ENCODE results near the gene RSRC1.
A peak's percentile ranks its signal among the peaks of the same experiment; 100 is the strongest.
"Not testable (repeated sequence)": the region's sequence is repeated elsewhere in the genome, so short reads cannot be mapped to it uniquely, and the experiment has no call there.

The RSRC1 gene

DNA sequence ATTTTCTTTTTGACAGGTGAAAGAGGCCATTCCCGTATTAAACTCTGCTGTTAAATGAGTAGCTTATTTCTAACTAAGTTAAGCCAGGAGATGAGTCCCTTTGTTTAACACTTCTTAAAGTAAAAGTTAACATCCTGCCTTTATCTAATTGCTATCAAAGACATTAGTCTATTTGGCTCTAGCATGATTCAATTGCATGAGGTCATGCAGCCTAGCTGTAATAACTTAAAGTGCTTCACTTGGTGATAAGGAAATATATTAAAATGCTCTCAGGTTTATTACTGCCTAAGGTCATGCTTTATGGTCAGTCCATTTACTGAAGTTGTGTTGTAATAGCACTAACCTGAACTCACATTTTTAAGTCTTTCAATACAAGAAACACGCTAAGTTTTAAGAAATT lies 378.8 kb downstream of the RSRC1 start:
- H3K4me3 ChIP-seq = no peak overlapping the region

DNA sequence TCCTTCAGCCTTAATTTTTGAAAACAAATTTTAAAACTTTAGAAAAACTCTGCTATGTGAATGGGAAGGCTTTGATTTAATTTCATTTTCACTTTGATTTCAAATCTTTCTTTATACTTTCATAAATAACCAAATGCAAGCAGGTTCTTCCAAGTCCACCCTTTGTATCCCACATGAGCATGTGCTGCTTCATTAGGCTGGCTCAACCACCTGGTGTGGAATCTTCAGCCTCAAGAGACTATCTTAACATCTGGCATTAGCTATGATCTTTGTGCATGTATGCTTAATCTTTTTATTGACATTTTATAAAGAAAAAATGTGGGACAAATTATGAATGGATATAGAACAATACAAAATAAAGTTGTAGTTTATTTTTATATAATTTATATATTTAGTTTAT lies 379.3 kb downstream of the RSRC1 start:
- Histone ChIP-seq H3K4me3 (no peak overlapping the region), H3K27ac (no peak overlapping the region)

More for the DNA sequence above, 378.8 kb downstream of the RSRC1 start:
- H3K27ac ChIP-seq = no peak overlapping the region

GRCh38 chr3:158491968-158492367 lies 382.1 kb downstream of the RSRC1 start:
- Histone ChIP-seq H3K4me3 (no peak overlapping the region), H3K27ac (no peak overlapping the region)

DNA sequence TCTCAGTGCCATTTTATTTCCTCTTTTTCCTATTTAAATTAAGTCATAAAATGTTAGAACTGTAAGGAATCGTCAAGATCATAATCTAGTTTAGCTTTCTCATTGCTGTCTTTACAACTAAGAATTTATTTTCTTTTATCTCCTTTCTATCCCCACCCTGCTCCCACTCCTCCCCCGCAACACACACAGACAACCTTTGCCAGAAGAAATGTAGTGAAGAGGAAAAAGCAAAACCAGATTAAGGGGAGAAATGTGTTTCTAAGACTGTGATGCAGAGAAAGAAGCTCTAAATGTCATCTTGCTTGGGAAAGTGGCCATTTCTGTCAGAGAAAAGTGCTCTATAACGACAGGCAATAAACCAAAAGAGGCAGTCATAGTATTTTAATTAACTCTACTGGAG lies 382.8 kb downstream of the RSRC1 start:
- no peak overlapping the region for H3K27ac ChIP-seq

DNA sequence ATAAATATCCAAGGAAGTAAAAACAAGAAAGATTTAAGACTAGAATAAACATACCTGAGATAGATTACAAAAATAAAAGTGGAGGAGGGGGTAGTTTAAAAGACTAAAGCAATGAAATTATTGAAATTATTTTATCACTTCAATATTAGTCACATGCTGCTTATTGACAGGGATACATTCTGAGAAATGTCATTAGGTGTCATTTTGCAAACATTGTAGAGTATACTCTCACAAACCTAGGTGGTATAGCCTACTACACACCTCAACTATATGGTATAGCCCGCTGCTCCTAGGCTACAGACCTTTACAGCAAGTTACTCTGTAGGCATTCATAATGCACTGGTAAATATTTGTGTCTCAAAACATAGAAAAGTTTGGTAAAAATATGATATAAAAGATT lies 384.0 kb downstream of the RSRC1 start:
- H3K27ac ChIP-seq = no peak overlapping the region

More for the DNA sequence above, 382.8 kb downstream of the RSRC1 start:
- H3K4me3 ChIP-seq = no peak overlapping the region

DNA sequence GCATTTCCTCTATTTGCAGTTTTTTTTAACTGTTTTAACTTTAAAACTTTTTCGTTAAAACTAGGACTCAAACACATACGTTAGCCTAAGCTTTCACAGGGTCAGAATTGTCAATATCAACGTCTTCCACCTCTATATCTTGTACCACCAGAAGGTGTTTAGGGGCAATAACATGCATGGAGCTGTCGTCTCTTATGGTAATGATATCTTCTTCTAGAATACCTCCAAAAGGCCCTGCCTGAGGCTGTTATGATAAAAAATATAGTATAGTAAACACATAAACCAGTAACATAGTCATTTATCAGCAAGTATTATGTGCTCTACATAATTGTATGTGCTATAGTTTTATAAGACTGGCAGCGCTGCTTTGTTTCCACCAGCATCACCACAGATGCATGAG lies 384.8 kb downstream of the RSRC1 start:
- H3K4me3 ChIP-seq = no peak overlapping the region

More for the DNA sequence above, 384.0 kb downstream of the RSRC1 start:
- no peak overlapping the region for H3K4me3 ChIP-seq

DNA sequence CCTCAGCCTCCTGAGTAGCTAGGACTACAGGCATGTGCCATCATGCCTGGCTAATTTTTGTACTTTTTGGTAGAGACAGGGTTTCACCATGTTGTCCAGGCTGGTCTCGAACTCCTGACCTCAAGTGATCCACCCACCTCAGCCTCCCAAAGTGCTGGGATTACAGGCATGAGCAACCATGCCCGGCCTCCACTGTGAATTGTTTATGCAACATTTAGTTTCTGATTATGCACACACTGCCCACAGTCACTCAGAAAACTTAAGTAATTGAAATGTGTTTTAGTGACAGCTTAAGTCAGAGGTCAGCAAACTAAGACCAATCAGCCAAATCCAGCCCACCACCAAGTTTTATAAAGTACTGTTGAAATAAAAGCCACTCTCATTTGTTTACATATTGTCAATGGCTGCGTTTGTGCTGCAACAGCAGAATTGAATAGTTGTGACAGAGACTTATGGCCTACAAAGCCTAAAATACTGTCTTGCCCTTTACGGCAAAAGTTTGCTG lies 385.6 kb downstream of the RSRC1 start:
- H3K27ac ChIP-seq, H3K4me3 ChIP-seq: not testable (repeated sequence)

More for the DNA sequence above, 384.8 kb downstream of the RSRC1 start:
- H3K27ac ChIP-seq = no peak overlapping the region

DNA sequence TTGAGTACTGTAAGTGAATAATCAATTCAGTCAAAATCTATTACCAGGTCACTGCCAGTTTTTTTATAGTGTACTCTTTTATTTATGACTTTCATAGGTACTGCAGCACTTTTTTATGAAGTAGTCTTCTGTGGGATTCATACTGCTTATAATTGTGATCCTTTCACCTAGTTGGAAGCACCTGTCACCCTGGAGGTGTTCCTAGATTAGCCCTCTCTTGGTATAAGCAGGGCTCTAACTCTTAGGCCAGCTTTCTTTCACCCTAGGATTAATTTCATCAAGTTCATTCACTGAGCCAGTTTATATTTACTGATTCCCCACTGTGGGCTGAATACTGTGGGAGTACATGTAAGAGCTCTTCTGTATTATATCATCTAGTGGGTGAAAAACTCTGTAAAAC lies 395.2 kb downstream of the RSRC1 start:
- no peak overlapping the region for H3K4me3 ChIP-seq
- no peak overlapping the region for H3K27ac ChIP-seq

GRCh38 chr3:158506456-158506855 lies 396.6 kb downstream of the RSRC1 start:
- no peak overlapping the region for H3K4me3 ChIP-seq
- no peak overlapping the region for H3K27ac ChIP-seq

DNA sequence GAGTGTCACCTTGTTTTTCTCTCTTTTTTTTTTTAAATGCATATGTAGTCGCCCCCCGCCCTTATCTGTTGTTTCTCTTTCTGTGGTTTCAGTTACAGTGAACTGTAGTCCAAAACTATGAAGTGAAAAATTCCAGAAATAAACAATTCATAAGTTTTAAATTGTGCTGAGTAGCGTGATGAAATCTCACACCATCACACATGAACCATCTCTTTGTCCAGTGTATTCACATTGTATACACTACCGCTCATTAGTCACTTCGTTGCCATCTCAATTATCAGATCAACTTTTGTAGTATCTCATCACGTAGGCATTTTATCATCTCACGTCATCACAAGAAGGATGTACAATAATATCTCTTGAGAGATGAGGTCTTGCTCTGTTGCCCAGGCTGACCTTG lies 398.6 kb downstream of the RSRC1 start:
- Histone ChIP-seq H3K4me3 (no peak overlapping the region), H3K27ac (no peak overlapping the region)

DNA sequence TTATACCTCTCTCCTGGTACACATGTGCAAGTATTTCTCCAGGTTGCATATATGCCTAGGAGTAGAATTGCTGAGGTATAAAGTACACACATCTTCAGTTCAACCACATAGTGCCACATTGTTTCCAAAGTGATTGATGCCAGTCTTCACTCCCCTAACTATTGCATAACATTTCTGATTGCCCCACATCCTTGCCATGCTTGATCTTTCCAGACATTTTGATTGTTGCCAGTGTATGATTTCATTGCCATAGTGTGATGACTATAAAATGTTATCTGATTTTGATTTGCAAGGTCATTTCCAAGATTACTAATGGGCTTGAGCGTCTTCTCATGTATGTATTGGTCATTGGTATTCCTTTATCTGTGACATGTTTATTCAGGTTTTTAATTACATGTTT lies 400.0 kb downstream of the RSRC1 start:
- no peak overlapping the region for H3K27ac ChIP-seq

DNA sequence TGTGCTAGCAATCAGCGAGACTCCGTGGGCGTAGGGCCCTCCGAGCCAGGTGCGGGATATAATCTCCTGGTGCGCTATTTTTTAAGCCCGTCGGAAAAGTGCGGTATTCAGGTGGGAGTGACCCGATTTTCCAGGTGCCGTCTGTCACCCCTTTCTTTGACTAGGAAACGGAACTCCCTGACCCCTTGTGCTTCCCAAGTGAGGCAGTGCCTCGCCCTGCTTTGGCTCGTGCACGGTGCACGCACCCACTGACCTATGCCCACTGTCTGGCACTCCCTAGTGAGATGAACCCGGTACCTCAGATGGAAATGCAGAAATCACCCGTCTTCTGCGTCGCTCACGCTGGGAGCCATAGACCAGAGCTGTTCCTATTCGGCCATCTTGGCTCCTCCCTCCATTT lies 406.8 kb downstream of the RSRC1 start:
- not testable (repeated sequence) for H3K27ac ChIP-seq, H3K4me3 ChIP-seq

More for the DNA sequence above, 400.0 kb downstream of the RSRC1 start:
- H3K4me3 ChIP-seq = no peak overlapping the region

GRCh38 chr3:158519776-158520175 lies 409.9 kb downstream of the RSRC1 start:
- no peak overlapping the region for H3K4me3 ChIP-seq
- peak overlapping the region in 4 of 21 experiments; percentile 24 to 63 (median 34) for H3K27ac ChIP-seq

DNA sequence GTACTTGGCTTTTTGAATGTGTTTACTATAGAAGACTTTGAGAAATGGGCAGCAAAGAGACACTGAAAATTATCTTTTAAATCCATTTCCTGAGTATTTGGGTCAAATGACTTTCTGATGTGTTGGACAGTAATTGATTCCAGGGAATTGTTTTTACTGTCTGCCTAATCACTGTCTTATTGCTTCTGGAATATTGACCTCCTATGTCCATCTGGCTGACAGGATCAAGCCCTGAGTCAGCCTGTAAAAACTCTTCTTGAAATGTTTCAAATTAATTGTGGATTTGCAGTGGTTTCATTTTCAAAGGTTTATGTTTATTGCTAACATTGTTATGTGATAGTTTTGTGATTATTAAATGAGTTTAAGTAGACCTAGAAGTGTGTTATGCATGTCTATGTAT lies 410.5 kb downstream of the RSRC1 start:
- no peak overlapping the region for H3K4me3 ChIP-seq
- H3K27ac ChIP-seq = peak overlapping the region in 2 of 21 experiments; percentile 24 to 30

DNA sequence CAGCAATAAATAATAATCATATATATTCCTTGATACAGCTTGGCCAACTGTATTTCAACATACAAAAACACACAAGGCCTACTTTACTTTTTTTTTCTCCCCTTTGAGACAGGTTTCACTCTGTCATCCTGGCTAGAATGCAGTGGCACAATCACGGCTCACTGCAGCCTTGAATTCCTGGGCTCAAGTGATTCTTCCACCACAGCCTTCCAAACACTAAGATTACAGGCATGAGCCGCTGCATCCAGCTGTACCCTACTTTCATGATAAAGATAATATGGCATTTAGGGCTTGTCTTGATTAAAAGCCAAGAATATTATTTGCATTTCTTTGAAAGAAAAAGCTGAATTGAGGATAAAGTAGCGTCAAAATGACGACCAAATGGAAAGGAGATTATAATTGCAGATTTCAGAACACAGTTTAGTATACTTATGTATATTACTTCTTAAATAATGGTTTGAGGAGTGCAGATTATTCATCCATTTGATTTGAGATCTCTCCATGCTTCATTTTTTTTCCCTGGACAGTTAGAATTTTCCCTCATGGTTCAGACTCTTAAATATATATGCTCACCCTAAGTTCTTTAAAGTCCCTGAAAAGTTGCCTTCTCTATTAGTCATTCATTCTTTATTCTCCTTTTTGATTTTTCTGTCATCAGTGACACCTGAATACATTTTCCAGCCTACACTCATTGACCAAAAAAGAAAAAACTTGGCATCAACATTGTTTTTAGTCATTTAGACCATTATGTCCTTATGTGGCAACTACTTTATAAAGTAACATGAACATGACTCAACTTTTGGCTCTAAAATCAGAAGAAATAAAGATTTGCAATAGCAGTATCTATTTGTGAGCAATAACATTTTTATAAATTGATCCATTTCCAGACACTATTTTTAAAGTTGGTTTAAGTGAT lies 412.6 kb downstream of the RSRC1 start:
- Histone ChIP-seq H3K27ac (no peak overlapping the region), H3K4me3 (no peak overlapping the region)

DNA sequence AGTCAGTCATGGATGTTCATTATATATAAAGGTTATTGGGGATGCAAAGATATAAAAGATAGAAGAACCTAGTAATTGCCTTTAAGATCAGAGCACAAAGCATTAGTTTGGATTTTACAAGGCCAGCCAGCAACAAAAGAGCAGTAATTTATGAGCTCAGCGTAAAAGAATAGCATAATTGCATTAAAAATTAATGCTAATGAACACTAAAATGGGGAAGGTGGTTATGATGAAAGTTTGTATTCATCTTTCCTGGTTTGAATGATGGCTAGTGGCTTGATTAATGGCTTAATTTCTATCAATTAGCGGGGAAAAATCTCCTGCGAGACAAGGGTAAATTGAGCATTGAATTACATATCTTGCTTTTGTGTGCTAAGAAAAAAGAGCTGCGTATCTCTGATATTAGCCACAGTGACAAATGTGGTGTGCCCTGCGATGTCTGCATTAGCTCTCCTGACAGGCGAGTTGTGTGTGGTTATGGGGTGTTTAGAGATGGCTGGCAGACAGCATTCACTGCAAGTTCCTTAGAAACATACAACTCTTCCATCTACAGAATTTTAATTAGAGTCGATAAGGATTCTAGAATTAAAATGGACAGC lies 418.3 kb downstream of the RSRC1 start:
- Histone ChIP-seq H3K4me3 (no peak overlapping the region), H3K27ac (no peak overlapping the region)

DNA sequence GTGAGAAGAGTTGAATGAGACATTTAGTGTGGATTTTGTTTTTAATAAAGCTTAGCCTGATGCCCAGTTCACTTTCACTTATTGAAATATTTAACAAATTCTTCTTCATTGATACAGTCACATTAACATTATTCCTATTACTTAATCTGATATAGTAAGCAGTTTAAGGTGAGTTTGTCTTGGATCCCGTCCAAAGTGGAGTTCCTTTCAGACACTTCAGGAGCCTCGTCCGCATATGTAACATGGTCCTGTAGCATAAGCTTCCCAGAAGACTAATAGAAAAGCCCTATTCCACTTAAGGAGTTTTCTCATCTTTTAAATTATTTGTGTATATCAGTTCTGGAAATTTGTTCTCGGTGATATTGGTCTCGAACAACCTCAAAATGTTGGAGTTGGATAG lies 421.4 kb downstream of the RSRC1 start:
- Histone ChIP-seq H3K4me3 (no peak overlapping the region), H3K27ac (no peak overlapping the region)

- H3K27ac ChIP-seq = no peak overlapping the region
- no peak overlapping the region for H3K4me3 ChIP-seq
These were observed 422.3 kb downstream of the RSRC1 start for GRCh38 chr3:158532099-158532734.

GRCh38 chr3:158535918-158536317 lies 426.0 kb downstream of the RSRC1 start:
- no peak overlapping the region for H3K4me3 ChIP-seq
- H3K27ac ChIP-seq = no peak overlapping the region

GRCh38 chr3:158539414-158540014 lies 429.6 kb downstream of the RSRC1 start:
- H3K27ac ChIP-seq = no peak overlapping the region

More at GRCh38 chr3:158539414-158540014, 429.6 kb downstream of the RSRC1 start:
- no peak overlapping the region for H3K4me3 ChIP-seq

All from skin epidermis (tissue), 12 donors.